Nephron progenitor cell (in vitro differentiated cells): ENCODE measurements around the gene ZNF732.
A peak's percentile ranks its signal among the peaks of the same experiment; 100 is the strongest.

Experiments
- DNase-seq: peaks from one replicate; pipeline ENCODE4 v3.0.0; 2021
- H3K27ac Mint-ChIP-seq: 2 replicates; pipeline ENCODE4 v1.8.0; 2021; ENCODE audit warnings: mild to moderate bottlenecking, moderate library complexity, mixed read lengths
- H3K27me3 Mint-ChIP-seq: 2 replicates; pipeline ENCODE4 v1.8.0; 2021; ENCODE audit warnings: mild to moderate bottlenecking, low read depth, mixed read lengths; ENCODE audit not compliant: poor library complexity
- H3K36me3 Mint-ChIP-seq: 2 replicates; pipeline ENCODE4 v1.8.0; 2021; ENCODE audit warnings: low read depth, mixed read lengths
- H3K4me1 Mint-ChIP-seq: 2 replicates; pipeline ENCODE4 v1.8.0; 2021; ENCODE audit warnings: mixed read lengths
- H3K4me3 Mint-ChIP-seq: 2 replicates; pipeline ENCODE4 v1.8.0; 2021; ENCODE audit warnings: mild to moderate bottlenecking, moderate library complexity, mixed read lengths
- H3K9me3 Mint-ChIP-seq: 2 replicates; pipeline ENCODE4 v1.8.0; 2021; ENCODE audit warnings: mild to moderate bottlenecking, moderate library complexity, mixed read lengths
- TF ChIP-seq, protein P1 (sequence below): fragments of 200-600 bp; sonication (generic); IDR thresholded peaks from 2 replicates; pipeline ENCODE4 v1.5.0; 2021; ENCODE audit warnings: antibody characterized with exemption

Gene ZNF732

DNA sequence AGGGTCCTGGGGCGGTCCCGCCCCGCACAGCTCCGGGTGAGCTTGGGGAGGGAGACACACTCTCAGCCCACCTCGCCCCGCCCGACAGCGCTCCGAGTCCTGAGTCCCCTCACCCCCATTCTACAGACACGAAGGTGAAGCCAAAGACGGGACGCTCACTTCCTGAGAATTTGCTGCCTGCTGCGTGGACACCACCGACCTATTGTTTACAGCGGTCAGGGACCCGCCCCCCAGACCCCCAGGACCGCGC lies 31.5 kb upstream of the ZNF732 start:
- H3K27me3 Mint-ChIP-seq = peaks cover 46% of the 10 kb centered on the region
- TF ChIP-seq, protein P1, sequence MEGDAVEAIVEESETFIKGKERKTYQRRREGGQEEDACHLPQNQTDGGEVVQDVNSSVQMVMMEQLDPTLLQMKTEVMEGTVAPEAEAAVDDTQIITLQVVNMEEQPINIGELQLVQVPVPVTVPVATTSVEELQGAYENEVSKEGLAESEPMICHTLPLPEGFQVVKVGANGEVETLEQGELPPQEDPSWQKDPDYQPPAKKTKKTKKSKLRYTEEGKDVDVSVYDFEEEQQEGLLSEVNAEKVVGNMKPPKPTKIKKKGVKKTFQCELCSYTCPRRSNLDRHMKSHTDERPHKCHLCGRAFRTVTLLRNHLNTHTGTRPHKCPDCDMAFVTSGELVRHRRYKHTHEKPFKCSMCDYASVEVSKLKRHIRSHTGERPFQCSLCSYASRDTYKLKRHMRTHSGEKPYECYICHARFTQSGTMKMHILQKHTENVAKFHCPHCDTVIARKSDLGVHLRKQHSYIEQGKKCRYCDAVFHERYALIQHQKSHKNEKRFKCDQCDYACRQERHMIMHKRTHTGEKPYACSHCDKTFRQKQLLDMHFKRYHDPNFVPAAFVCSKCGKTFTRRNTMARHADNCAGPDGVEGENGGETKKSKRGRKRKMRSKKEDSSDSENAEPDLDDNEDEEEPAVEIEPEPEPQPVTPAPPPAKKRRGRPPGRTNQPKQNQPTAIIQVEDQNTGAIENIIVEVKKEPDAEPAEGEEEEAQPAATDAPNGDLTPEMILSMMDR = no peak
- DNase-seq = no peak
- H3K4me3 Mint-ChIP-seq = peak overlapping the region; percentile 100
- H3K4me1 Mint-ChIP-seq = peaks cover 20% of the 10 kb centered on the region
- peaks cover 43% of the 10 kb centered on the region for H3K36me3 Mint-ChIP-seq
- peaks cover 79% of the 10 kb centered on the region for H3K9me3 Mint-ChIP-seq
- peak overlapping the region; percentile 100 for H3K27ac Mint-ChIP-seq

DNA sequence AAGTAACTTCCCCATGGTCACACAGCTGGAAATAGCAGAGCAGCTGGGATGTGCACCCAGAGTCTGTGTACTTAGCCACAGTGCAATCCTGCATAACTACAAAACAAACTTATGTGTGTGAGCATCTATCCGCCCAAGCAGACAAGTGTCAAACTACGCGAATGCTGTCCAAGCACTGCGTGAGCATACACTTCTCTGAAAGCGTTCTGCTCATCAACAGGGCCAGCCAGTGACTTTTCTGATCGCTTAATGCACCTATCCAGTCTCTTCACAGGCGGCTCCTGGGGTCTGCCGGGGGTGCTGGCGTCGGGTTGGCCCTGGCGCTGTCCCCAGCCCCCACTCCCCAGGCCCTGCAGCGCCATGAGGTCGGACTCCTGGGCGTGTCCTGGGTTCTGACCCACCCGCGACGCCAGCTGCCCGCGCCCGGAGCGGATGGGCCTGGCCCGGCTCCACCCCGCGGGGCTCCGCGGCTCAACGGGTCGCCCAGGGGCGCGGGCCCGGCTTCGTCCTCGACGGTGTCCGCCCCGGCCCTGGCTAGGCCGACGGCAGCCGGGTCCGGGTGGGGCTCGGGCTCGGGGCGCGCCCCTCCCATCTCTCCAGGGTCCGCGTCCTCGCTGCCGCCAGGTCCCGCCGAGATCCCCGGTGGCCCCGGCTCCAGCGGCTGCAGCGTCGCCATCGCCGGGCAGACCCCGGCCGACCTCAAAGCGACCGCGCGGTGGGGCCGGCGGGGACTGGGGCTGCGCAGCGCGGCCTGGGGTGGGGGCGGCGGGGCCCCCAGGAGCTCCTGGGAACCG lies 31.0 kb upstream of the ZNF732 start:
- peaks cover 74% of the 10 kb centered on the region for H3K9me3 Mint-ChIP-seq
- peaks cover 20% of the 10 kb centered on the region for H3K4me1 Mint-ChIP-seq
- H3K4me3 Mint-ChIP-seq = peak overlapping the region; percentile 100
- DNase-seq = peak; percentile 40
- H3K27me3 Mint-ChIP-seq = peaks cover 46% of the 10 kb centered on the region
- TF ChIP-seq, protein P1 = no peak
- peaks cover 38% of the 10 kb centered on the region for H3K36me3 Mint-ChIP-seq
- H3K27ac Mint-ChIP-seq = no peak overlapping the region

DNA sequence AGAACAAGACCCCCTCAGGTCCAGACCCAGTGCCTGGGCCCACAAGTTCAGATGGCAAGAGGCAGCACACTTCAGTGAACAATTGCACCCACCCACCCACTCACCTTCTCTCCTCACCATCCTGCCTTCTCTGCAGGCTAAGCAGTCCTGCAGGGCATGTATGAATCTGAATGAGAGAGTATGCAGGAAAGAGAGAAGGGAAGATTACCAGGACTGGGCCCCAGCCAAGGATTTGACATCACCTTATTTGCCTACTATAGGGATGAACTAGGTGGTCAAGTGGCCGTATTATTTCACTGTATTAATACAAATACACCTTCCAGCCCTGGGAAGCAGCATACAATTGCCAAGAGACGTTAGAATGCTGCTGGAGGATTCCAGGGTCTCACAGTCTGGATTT lies 30.2 kb upstream of the ZNF732 start:
- peaks cover 71% of the 10 kb centered on the region for H3K9me3 Mint-ChIP-seq
- peaks cover 46% of the 10 kb centered on the region for H3K27me3 Mint-ChIP-seq
- DNase-seq = no peak
- peaks cover 20% of the 10 kb centered on the region for H3K4me1 Mint-ChIP-seq
- peaks cover 30% of the 10 kb centered on the region for H3K36me3 Mint-ChIP-seq
- no peak overlapping the region for H3K27ac Mint-ChIP-seq
- H3K4me3 Mint-ChIP-seq = peak overlapping the region; percentile 71
- TF ChIP-seq, protein P1 = no peak

- TF ChIP-seq, protein P1 = no peak
- no peak for DNase-seq
- H3K9me3 Mint-ChIP-seq = peaks cover 62% of the 10 kb centered on the region
- H3K27me3 Mint-ChIP-seq = peaks cover 3% of the 10 kb centered on the region
- no peak overlapping the region for H3K27ac Mint-ChIP-seq
- H3K4me3 Mint-ChIP-seq = no peak overlapping the region
- no peaks in the 10 kb centered on the region for H3K36me3 Mint-ChIP-seq
- H3K4me1 Mint-ChIP-seq = no peaks in the 10 kb centered on the region
Observed at GRCh38 chr4:328729-329128, 23.5 kb upstream of the ZNF732 start.

DNA sequence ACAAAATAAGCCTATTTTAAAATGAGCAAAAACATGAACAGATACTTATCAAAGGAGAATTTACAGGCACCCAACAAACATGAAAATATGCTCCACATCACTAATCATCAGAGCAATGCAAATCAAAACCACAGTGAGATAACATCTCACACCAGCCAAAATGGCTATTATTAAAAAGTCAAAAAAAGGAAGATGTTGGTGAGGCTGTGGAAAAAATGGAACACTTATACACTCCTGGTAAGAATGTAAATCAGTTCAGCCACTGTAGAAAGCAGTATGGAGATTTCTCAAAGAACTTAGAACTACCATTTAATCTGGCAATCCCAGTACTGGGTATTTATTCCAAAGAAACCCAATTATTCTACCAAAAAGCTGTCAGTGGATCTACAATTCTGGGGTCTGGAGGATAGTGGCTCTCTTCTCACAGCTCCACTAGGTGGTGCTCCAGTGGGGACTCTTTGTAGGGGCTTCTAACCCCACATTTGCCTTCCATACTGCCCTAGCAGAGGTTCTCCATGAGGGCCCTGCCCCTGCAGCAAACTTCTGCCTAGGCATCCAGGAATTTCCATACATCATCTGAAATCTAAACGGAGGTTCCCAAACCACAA lies 9.1 kb upstream of the ZNF732 start:
- no peak for DNase-seq
- H3K27me3 Mint-ChIP-seq = peaks cover 15% of the 10 kb centered on the region
- H3K27ac Mint-ChIP-seq = no peak overlapping the region
- TF ChIP-seq, protein P1 = no peak
- no peak overlapping the region for H3K4me3 Mint-ChIP-seq
- H3K36me3 Mint-ChIP-seq = no peaks in the 10 kb centered on the region
- peaks cover 85% of the 10 kb centered on the region for H3K9me3 Mint-ChIP-seq
- no peaks in the 10 kb centered on the region for H3K4me1 Mint-ChIP-seq

GRCh38 chr4:309807-310206 lies 4.5 kb upstream of the ZNF732 start:
- H3K9me3 Mint-ChIP-seq = peaks cover 85% of the 10 kb centered on the region

More at GRCh38 chr4:309807-310206, 4.5 kb upstream of the ZNF732 start:
- DNase-seq = no peak
- H3K36me3 Mint-ChIP-seq = no peaks in the 10 kb centered on the region
- peaks cover 14% of the 10 kb centered on the region for H3K27me3 Mint-ChIP-seq
- TF ChIP-seq, protein P1 = no peak
- H3K4me3 Mint-ChIP-seq = no peak overlapping the region
- no peak overlapping the region for H3K27ac Mint-ChIP-seq
- H3K4me1 Mint-ChIP-seq = no peaks in the 10 kb centered on the region
